ENCODE measurements around the gene CCDC71L.

CCDC71L gene

GRCh38 chr7:106616708-106617051 is 44.3 kb downstream of the CCDC71L start:
- DNase-seq (ENCODE audit: low read depth), result no peak
- TF ChIP-seq CTCF (conservative IDR thresholded peaks at IDR 0.05; ENCODE audit: low read depth, low read length), result no peak
- H3K4me3 ChIP-seq (ENCODE audit: low read depth, low read length), result no peak overlapping the region

GRCh38 chr7:106615808-106616707 is 44.9 kb downstream of the CCDC71L start:
- no peak for TF ChIP-seq CTCF (conservative IDR thresholded peaks at IDR 0.05; ENCODE audit: low read depth, low read length)
- H3K4me3 ChIP-seq (ENCODE audit: low read depth, low read length), result no peak overlapping the region
- no peak for DNase-seq (ENCODE audit: low read depth)

GRCh38 chr7:106614751-106615150 is 46.2 kb downstream of the CCDC71L start:
- no peak for TF ChIP-seq CTCF (conservative IDR thresholded peaks at IDR 0.05; ENCODE audit: low read depth, low read length)
- no peak for DNase-seq (ENCODE audit: low read depth)
- H3K4me3 ChIP-seq (ENCODE audit: low read depth, low read length), result no peak overlapping the region

GRCh38 chr7:106613848-106614560 is 47.0 kb downstream of the CCDC71L start:
- no peak overlapping the region for H3K4me3 ChIP-seq (ENCODE audit: low read depth, low read length)
- no peak for TF ChIP-seq CTCF (conservative IDR thresholded peaks at IDR 0.05; ENCODE audit: low read depth, low read length)
- peak; percentile 64 for DNase-seq (ENCODE audit: low read depth)

- TF ChIP-seq CTCF (conservative IDR thresholded peaks at IDR 0.05; ENCODE audit: low read depth, low read length), result no peak
- no peak for DNase-seq (ENCODE audit: low read depth)
- H3K4me3 ChIP-seq (ENCODE audit: low read depth, low read length), result no peak overlapping the region
Measured at GRCh38 chr7:106613279-106613678, 47.7 kb downstream of the CCDC71L start.

GRCh38 chr7:106612432-106612831 is 48.5 kb downstream of the CCDC71L start:
- no peak overlapping the region for H3K4me3 ChIP-seq (ENCODE audit: low read depth, low read length)
- no peak for DNase-seq (ENCODE audit: low read depth)
- TF ChIP-seq CTCF (conservative IDR thresholded peaks at IDR 0.05; ENCODE audit: low read depth, low read length), result no peak
